GM18858 (cell line): ENCODE results near the gene THUMPD2.

Experiments
- ATAC-seq: cut with Tn5 transposase; IDR thresholded peaks from one replicate; pipeline ENCODE4 v1.9.1; 2021; ENCODE audit not compliant: unreplicated experiment

Gene THUMPD2

DNA sequence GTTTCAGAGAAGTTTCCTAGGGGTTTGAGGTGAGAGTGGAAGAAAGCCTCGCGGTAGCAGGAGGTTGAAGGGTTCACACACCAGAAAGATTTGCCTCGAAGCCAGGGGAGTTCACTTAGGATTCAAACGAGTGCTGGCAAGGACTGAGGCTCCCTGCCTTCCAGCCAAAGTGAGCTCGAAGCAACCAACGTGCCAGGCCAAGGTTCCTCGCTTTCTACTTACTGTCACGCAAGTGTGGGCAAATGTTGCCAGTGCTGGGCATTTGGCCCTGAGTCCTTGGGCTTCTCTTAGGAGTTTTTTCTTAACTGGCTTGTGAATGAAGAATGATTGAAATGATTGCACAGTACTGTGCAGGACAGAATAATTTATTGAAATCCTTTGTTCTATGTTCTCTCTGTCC, 59.7 kb downstream of the THUMPD2 start:
- ATAC-seq = no peak

DNA sequence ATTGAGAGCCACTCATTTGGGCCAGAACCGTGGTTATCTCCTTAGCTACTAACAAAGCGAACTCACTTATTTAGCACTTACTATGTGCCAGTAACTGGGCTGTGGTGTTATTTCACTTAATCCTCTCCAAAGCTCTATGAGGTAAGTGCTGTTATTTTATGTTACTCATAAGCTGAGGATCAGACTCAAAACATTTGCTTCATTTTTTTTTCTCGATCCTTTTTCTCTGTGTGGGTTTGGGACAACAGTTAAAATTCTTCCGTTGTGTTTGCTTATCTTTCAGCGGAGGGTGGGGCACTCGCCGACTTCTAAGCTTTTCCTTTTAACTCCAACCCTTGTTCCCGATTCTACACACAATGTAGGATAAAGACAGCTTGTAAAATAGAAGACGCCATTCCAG, 60.6 kb downstream of the THUMPD2 start:
- ATAC-seq = no peak

GRCh38 chr2:39717067-39717466, 62.0 kb downstream of the THUMPD2 start:
- no peak for ATAC-seq

DNA sequence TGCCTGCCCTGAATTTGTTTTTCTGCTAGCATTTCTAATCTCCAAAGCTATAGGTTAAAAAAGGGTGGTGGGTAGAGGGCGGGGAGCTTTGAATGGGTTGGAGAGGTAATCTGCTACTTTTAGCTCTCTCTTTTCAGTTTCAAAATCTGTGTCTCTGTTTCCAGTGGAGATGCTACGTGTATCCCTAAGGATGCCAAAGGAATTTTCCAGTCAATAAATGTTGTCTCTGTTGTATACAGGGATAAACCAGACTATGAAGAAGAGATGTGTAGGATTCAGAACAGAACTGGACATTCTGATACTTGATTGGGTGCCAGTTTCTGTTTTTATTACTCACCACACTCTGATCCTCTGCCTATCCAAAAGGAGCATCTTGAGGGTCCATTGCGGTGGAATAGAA, 63.2 kb downstream of the THUMPD2 start:
- no peak for ATAC-seq

GRCh38 chr2:39715095-39715494, 64.0 kb downstream of the THUMPD2 start:
- ATAC-seq = no peak

GRCh38 chr2:39712953-39713352, 66.1 kb downstream of the THUMPD2 start:
- ATAC-seq = no peak

DNA sequence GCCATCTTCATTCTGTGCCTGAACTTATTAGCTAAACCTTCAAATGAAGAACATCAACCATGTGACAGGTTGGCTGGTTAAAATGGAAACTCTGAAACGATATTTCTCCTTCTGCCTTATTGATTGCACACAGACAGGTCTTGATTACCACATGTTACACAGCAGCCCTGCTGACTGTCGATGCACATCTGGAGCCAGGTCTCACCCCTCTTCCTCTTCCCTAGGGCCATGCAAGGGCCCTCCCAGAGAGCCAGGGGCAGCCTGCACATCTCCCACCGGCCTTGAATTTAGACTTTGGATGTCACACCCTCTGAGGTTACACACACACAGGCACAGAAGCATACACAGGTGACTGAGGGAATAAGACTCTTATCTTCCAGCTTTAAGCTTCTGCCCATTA, 68.3 kb downstream of the THUMPD2 start:
- no peak for ATAC-seq

GRCh38 chr2:39708003-39708402, 71.1 kb downstream of the THUMPD2 start:
- no peak for ATAC-seq

DNA sequence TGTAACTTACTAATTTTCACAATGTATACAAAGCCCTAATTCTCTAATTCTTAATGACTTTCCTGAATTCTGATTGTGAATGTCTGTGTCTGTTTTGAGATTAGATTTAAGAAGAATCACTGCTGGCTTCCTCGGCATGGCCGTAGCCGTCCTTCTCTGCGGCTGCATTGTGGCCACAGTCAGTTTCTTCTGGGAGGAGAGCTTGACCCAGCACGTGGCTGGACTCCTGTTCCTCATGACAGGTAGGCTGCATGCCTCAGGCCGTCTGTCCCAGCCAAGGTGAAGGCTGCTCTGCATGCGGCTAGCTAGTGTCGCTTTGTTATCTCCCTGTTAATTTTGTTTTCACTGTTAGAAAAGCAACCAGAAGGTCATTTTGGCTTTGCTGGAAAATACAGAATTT, 72.1 kb downstream of the THUMPD2 start:
- no peak for ATAC-seq

DNA sequence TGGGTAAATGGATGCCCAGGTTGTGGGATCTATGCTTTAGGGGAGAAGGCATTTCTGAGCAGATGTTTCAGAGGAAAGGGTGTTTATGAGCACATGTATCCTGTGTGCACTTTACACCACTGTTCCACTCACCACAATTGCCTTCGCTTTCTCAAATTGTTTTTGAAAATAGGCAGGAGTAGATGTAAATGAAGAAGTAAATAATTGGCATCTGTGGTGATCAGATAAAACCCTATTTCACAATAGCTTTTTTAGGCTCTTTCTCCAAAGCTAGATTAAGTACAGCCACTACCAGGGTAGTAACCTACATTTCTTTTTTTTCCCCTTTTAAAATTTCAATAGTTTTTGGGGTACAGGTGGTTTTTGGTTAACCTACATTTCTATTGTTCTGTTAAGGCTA, 72.7 kb downstream of the THUMPD2 start:
- ATAC-seq = no peak

DNA sequence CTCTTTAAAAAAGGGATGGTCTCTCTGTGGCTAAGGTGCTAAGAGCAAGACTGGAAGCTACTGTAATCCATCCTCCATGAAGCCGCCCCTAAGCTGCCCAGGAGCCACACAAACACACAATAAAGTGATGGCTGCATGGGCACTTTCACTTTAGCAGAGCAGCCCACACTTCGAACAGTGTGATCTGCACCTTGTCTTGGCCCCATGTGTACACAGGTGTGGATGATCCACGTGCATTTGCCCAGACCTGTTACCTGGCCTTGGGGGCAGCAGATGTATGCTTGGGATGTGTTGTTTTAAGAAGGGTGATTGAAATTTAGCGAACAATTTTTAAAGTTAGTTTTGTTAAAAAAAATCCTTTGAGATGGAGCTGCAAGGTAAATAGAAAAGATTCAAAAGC, 73.4 kb downstream of the THUMPD2 start:
- no peak for ATAC-seq

DNA sequence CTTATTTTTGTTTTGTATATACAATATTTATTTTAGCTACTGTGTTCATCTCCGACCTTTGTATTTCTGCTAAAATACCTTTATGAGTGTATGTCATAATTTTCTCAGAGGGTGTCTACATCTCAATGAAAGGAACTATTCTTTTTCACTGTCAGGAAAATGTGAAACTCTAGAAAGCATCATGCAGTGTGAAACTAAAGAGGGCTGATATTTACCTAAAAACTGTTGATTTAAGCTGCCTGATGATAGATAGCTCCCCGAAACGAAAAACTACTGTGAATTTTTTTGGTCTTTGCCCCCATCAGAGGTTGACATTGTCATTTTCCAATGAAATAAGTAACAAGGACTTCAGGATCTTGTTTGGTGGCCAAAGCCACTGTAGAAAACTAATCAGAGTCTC, 74.5 kb downstream of the THUMPD2 start:
- no peak for ATAC-seq

DNA sequence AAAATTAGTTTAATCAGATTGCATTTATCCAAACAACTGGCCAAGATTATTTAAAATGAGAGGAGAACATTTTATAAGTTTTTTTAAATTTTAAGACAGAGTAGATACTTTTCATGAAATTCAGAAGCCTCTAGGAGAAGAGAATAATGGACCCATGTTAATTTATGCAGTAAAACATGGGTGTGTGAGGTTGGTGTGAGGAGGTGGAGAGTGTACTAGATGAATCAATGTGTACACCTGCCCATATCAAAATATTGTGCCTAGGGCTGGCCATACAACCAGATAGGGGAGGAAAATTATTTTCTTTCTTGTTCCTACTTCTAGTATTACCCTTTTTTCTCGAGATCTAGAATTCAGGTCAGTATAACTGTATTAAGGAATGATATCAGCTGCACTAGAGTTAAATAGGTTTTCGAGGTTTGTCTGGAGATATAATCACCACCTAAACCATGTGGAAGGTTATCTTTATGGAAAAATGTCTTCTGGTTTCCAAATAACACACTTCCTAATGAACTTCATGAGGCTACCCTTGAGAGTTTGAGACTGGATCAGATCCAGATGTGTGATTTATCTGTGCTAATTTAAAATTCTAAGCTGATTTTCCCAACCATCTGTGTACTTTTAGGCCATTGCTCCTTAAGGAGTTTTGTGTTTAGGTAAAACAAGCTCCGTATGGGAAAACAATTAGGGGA, 75.7 kb downstream of the THUMPD2 start:
- ATAC-seq = no peak

DNA sequence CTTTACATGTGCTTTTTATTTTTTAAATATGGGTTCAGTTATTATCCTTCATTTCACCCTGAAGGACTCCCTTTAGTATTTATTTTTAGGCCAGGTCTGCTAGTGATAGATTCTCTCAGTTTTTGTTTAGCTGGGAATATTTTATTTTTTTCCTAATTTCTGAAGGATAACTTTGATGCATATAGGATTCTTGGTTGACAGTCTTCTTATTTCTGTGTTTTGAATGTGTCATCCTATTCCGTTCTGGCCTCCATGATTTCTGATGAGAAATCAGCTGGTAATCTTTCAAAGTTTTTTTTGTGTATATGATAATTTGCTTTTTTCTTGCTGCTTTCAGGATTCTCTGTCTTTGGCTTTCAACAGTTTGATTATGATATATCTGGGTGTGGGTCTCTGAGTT, 77.9 kb downstream of the THUMPD2 start:
- ATAC-seq = no peak

DNA sequence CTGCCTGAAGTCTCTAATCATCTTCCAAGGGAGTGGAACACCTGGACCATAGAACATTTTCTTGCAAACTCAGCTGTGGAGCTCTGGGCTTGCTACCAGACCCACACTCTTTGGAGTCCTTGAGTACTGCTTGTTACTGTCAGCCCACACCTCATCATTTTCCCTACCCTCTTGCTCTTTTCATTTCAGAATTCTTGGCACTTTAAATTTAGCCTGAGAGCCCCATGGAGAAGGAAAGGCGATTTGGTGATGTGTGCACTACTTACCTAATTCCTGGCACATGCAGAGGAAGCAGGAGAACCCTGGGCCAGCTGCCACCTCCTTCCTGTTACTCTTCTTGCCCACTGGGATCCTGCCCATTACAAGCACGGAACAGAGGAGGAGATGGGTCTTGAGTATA, 81.6 kb downstream of the THUMPD2 start:
- ATAC-seq = no peak

DNA sequence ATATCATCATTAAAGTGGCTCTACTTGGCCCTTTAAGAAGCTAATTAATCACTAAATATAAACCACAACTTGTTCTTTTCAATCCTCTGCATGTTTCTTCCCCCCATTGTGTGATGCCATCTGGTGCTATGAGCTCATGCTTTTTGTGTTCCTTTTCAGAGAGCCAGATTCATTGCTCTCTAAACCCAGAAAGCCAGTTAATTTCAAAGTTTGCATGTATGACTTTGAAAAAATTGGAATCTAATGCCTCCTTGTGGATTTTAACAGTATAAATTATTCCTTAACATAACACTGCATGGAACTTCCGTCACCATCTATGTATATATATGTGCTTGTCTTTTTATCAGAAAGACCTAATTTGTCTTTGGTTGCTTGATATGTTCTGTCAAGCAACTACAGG, 82.2 kb downstream of the THUMPD2 start:
- ATAC-seq = no peak

GRCh38 chr2:39696101-39696553, 82.9 kb downstream of the THUMPD2 start:
- no peak for ATAC-seq

- no peak for ATAC-seq
Measured at GRCh38 chr2:39693245-39693644, 85.8 kb downstream of the THUMPD2 start.

DNA sequence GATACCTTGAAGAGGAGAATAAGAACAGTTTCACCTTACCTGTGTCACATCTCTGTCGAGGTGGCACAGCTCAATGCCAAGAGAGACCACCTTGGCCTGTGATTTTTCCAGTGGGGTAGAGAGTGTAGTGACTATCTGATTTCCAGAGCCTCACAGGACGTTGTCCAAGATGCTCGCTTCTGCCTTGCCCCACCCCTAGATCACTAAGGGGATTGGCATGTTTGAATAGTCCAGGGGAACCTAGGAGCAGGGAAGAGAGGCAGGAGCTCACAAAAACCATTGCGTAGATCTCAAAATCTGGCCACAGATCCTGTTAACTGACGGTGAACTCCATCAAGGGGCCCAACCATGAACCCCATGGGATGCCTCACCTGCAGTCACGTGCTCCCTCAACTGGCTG, 89.2 kb downstream of the THUMPD2 start:
- no peak for ATAC-seq

- ATAC-seq = no peak
Measured at GRCh38 chr2:39689272-39689841, 89.7 kb downstream of the THUMPD2 start.

GRCh38 chr2:39688181-39688580, 90.9 kb downstream of the THUMPD2 start:
- ATAC-seq = no peak

DNA sequence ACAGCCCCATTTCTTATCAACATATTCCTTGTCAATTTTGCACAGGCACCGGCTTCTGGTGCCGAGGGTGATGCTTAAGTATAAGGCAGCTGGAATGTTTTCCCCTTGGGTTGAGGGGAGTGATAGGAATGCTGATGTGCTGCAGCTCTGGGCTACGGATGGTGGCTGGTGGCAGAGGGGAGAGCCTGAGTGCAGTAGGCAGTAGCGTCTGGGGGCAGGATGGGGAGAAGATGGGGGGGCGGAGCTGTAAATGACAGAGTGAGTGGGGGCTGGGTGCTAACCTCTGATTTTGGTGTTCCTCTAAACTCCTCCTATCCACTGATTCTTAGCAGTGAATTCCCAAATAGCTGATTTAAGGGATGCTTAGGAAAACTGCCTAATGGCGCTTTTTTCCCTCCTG, 92.6 kb downstream of the THUMPD2 start:
- no peak for ATAC-seq
